Cerebellar nuclear complex (tissue), 1 donor: ENCODE data around the gene USB1.

Source experiments
- DNase-seq, 2 experiments: peaks; one replicate each; lab custom pipeline; 2025; lab: John Stamatoyannopoulos, UW

USB1 gene

DNA sequence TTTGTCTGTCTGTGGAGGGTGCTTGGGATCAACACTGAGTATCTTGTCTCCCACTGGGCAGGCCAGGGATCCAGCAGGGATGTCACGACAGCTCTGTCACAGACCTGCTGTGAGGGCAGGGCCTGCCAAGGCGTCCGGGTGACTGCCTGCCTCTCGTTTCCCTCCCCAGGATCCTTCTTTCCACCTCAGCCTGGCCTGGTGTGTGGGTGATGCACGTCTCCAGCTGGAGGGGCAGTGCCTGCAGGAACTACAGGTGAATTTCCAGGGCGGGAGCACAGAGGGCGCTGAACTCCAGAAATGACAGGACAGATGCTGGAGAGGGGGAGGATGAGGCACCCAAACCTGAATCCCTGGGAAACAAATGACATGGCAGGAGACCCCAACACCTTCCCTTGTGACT lies 17.6 kb downstream of the USB1 start:
- no peak for DNase-seq

DNA sequence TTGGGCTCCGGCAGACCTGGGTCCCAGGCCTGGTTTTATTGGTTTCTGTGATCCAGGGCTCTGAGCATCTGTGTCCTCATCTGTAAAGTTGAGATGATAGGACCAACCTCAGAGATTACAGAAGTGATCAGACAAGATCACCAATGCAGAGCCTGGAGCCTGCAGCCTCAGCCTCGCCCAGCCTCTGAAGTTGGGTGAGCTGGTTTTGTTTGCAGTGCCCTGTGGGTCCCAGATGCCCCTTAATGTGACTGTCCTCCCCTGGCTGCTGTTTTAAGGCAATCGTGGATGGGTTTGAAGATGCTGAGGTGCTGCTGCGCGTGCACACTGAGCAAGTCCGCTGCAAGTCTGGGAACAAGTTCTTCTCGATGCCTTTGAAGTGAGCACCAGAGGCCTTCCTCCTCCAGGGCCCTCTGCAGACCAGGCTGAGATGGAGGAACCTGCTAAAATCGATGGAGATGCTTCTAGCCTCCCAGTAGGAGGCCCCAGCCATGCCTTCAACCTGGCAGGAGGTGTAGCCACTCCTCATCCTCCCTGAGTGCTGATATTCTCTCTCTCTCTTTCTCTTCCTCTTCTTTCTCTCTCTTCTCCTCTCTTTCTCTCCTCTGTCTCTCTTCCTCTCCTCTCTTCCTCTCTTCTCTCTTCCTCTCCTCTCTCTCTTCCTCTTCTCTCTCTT lies 18.8 kb downstream of the USB1 start:
- no peak for DNase-seq

DNA sequence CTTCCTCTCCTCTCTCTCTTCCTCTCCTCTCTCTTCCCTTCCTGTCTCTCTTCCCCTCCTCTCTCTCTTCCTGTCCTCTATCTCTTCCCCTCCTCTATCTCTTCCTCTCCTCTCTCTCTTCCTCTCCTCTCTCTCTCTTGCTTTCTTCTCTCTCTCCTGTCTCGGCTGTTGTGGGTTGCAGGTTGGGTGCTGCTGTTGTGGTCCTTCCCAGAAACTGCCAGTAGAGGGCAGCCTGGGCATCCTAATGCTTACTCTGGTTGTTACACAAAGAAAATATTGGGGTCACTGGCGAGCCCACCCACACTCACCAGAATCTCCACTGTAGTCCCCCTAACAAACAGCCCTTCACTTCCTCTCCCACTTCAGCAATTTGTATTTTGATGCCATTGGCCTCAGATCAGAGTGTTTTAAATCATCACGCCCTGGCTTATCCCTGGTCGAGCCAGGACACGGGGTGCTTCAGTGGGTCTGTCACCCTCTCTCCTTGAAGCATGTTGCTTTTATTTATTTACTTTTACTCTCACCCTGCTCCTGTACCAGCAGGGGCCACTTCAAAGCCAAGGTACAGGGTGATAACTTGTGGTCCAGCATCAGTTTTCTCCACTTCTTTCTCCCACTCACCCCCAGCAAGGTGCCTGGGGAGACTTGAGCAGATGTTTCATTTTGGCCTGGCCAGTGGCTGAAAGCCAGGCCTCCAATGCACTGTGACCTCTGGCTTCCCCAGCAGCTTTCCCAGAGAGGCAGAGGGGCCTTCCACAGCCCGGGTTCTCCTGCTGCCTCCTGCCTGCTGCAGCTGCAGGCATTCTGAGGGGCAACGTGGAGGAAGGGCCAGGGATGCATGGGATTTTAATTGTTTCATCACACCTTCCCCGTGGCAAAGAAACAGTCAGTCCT lies 19.7 kb downstream of the USB1 start:
- DNase-seq: peak in 1 of 2 experiments; percentile 33

DNA sequence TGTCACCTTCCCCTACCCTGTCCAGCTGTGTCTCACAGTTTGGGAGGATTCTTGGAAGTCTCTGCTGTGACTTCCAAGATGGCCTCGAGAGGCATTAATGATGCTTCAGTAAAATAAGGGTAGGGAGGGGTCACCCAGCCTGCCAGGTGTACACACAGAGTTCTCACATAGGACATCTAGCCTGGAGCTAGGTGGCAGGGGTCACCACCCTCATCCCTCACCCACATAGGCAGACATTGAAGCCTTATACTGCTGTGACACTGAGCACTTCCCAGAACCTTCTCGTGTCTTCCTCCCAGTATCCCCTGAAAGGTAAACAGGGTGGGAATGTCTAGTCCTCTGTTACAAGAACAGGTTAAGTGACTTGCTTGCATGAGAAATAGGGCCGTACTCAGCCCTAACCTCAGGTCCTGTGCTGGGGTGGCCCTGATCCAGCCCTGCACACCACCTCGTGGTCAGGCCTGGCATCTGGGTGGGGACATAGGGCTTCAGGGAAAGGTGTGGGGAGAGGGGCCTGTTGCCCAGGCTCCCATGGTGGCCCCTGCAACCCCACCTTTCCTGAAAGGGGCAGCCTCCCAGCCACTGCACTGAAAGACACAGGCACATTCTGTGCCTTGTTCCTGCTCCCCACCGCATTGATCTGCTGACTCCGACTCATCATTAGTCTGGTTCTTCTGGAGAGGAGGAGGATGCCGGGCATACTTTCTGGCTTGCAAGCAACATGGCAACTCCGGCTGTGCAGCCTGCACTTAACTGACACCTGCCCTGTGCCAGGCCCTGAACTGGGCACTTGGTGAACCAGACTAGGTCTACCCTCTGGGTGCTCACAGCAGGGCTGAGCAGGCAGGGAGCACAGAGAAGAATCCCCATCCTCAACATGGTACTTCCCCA lies 20.7 kb downstream of the USB1 start:
- no peak for DNase-seq

DNA sequence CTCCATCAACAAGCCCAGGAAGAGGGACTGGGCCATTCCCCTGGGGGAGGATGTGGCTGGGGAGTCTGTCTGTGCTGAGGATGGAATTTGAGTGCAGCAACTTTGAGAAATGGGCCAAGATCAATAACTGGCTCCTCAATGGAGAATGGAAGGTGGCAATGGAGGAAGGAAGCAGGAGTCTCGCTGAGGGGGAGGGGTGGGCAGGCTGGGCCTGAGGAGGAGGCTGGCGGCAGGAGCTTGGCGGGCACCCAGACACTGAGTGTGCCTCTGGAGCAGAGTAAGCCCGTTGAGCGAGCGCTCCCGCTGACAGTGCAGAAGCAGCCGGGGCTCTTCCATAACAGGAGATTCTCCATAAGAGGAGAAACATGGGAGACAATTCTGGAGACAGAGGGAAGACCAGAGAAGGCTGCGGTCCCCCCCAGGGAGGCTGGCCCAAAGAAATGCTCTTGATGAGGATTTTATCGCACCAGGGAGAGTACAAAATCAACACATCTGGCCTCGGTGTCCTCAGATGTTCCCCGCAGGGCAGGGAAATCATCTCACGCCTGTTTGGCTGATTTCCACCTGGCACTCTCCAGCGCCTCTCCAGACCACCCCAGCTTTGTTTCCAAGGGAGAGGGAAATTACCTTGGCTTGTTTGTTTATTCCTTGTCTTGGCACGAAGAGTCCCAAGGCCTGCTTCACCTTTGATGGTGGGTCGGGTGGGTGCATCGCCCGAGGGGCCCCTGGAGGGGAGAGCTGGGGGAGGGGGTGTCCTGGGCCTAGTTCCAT lies 21.6 kb downstream of the USB1 start:
- DNase-seq: no peak

DNA sequence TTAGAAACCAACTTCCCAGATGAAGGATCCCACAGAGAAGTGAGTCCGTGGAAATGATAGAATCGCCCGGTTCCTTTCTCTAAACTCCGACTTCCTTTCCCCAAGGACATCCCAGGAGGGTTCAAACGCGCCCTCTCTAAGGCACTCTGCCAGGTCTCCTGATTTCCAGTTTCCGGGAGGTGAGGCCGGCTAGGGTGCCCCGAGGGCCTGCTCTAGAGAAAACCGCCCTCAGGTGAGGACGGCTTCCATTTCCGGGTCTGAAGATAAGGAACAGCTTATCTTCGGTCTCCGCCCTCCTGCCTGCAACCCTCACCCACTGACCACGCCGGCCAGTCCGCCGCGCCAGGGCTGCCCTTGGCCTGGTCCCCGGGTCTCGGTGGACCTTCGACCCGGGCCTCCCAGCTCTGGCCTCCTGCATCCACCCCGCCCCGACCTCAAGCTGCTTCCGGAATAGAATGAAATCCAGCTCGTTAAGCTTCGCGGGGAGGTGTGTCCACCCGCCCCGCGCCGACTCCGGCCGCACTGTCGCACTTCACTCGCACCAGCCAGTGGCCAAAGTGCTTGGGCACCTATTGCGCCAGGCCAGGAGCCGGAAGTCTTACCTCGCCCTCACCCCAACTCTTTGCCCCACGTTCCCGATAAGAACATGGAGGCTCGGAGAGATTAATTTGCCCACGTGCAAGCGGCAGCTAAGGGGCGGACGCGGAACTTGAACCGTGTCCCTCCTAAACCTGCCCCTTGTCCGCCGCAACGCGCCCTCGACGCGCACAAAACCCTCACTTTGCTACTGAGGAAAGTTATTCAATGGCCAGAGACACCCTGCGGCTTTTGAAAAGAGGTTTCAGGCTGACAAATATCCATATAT lies 23.5 kb downstream of the USB1 start:
- DNase-seq: no peak

DNA sequence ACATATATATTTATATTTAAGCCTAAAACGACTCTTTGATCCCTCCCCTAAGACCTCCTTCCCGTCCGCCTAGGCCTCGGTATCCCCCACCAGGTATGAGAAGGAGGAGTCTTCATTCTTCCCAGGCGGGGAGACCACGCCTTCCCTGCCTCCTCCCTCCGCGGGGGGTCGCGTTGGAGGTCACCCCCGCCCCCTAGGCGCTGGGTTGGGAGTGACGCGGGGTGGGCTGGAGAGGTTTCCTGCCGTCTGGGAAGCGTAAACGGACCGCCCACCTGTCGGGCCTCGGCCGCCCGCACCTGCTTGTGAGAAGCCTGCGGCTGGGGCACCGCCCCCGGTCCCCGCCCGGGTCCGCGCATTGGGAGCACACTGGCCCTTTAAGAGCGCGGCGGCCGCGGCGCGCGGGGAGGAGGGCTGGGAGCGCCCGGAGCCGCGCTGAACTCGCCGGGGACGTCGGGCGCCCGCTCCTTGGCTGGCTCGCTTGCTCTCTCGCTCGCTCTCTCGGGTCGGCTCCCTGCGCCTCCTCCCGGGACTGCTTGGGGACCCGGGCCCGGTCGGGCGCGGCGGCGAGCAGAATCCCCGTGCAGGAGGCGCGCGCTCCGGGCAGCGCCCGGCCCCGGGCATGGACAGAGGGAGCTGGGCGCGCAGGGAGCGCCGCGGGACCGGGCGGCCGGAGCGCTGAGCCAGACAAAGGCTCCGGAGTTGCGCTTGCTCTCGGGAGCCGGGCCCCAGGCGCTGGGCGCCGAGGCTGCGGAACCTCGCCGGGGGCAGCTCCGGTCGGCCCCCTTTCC lies 24.3 kb downstream of the USB1 start, which contains the start of gene MMP15:
Gene MMP15 (plus strand): TSS at position 404 of the 788 bp plus-strand sequence. CDS start 597 bp downstream, outside the sequence.
- DNase-seq: no peak

DNA sequence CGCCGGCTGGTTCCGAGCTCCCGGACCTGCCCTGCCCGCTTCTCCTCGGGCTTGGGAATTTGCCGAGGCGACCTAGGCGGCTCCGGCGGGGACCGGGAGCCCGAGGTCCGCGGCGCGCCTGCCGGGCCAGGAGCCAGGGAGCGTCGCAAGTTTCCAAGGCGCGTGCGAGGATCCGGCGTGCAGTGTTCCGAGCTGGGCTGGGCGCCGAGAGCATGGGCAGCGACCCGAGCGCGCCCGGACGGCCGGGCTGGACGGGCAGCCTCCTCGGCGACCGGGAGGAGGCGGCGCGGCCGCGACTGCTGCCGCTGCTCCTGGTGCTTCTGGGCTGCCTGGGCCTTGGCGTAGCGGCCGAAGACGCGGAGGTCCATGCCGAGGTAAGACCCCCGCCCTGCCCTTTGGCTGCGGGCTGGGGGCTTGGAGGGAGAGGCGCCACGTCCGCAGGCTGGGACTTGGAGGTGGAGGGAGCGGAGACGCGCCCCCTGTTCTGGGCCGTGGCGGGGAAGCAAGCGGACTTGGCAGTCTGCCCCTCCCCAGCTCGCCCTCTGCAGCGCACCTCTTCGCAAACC lies 25.0 kb downstream of the USB1 start:
- DNase-seq: no peak

DNA sequence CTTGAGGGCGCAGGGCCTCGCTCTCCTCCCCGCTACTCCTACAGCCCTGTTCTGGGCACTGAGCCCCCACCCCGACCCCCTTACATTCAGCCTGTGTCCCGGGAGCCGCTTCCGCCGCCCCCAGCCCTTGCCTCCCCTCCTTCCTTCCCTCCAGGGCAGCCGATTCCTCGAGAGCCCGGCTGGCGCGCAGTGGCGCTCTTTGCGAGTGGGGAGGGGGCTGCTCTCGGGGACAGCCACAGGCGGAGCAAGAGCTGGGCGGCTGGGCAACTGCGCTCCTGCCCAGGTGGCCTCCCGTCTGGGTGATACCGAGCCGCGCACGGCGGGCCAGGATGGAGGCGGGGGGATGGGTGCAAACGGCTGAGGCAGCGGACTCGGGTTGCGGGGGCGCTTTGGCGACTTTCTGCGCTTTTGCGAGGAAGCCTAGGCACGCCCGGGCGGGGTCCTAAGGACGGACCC lies 25.5 kb downstream of the USB1 start:
- no peak for DNase-seq

DNA sequence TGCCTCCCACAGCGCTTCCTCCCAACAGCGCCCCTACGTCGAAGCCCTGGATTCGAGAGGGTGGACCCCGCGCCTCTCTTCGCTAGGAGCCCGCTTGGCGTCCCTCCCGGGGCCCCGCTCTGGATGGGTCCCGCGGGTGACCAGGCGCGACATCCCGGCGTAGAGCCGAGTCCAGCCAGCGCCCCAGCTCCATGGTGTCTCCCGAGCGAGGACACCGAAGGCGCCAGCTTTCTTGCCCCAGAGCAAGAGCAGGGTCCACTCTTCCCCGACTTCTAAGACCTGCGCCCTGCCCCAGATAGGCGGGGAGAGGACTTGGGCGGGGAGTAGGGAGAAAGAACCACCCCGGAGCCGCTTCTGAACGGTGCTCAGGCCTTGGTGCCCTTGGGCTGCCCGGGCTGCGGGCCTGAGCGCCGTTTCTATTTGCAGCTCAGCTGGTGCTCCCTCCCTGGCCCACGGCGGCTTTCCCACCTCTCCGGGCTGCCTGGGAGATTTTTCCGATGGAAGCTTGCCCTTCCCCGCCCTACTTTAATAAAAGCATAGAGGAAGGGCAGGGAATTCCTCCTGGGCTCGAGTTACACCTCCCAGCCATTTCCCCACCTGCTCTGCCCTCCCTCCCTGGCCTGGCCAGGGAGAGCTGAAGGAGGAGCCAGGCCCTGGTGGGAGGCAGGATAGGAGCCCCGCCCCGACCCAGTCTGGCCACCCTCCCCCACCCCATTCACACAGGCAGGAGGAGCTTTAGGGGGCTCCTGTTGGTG lies 26.1 kb downstream of the USB1 start:
- no peak for DNase-seq

DNA sequence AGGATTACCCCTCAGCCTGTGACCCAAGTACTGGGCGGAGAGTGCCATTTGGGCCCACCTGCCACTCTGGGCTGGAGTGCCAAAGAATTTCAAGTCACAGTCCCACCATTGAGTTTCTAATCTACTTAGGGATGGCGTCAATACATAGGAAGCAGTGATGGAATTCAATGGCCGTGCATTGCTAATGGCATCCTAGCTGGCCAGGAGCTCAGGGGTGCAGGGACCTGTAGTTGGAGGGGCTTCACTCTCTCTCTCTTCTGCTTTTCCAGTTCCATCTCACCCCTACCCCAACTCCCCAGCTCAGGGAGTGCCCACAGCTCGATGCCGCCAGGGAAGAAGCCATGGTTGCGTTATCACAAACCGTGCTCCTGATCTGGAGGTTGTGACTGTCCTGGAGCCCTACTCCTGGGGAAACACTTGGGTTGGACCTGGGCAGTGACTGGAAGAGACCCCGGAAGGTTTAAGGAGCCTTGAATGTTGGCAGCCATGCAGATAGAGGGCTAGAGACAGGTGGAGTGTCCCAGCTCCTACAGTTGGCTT lies 26.8 kb downstream of the USB1 start:
- no peak for DNase-seq

DNA sequence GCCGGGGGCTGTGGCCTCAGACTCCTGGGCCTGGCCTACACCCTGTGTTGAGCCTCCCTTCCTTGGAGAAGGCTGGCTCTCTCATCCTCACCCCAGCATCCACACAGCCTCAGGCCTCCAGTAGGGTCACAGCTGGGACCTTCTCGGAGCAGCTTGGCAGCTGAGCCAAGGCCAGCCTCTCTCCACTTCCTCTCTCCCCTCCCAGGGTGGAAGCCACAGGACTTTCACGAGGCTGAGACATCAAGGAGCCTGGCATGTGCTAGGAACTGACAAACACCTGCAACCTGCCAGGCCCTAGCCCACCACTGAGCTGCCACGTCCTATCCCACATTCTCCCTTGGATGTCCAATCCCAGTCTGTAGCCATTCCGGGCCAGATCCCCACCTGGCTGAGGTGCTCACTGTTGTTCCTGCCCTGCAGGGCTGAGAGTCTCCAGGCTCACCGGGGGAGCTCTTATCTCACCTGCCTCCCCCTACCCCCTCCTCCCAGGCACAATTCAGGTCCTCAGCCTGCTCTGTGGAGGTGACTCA lies 27.4 kb downstream of the USB1 start:
- DNase-seq: no peak

DNA sequence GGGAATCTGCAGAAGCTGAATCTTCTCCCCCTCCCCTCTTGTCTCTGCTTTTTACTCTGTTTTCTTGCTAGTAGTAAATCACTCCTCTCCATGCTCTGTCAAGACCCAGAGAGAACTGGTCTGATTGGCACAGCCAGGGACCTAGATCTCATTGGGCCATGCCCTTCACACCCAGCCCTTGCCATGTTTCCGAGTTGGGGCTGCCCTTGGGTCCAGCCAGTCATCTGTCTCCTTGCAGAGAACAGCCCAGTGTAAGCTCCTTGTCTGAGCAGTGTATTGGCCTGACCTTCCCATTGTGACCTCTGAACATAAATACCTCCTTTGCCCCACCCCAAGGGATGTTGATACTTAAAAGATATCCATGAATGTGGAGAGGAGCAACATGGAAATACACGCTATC lies 28.2 kb downstream of the USB1 start:
- no peak for DNase-seq

DNA sequence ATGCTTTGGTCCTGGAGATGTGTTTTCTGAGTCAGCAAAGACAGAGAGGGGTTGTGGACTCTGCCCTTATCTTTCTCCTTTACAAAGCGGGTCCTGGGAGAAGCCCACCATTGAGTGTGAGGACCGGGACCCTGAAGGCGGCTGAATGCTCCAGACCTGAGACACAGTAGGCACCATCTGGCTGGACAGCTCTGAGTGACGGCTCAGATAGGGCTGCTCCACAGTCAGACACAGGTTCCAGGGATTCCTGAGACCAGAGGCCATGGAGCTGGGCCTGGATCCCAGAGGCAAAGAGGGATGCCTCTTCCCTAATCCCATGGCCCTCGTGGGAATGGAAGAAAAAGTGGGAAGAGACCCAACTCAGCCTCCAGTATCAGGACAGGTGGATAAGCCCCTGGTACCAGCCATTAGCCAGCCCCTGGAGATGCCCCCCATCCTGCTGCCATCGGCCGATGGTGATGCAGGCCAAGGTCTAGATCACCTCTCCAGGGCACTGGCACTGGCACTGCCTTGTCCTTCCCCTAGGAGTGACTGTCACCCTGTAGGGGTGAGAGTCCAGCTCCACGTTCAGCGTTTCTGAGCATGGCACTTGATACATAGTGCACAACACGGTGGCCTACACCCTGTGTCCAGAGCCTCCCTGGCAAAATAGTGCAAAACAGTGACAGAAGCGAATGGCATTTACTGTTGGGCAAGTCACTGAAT lies 29.1 kb downstream of the USB1 start:
- DNase-seq: no peak

DNA sequence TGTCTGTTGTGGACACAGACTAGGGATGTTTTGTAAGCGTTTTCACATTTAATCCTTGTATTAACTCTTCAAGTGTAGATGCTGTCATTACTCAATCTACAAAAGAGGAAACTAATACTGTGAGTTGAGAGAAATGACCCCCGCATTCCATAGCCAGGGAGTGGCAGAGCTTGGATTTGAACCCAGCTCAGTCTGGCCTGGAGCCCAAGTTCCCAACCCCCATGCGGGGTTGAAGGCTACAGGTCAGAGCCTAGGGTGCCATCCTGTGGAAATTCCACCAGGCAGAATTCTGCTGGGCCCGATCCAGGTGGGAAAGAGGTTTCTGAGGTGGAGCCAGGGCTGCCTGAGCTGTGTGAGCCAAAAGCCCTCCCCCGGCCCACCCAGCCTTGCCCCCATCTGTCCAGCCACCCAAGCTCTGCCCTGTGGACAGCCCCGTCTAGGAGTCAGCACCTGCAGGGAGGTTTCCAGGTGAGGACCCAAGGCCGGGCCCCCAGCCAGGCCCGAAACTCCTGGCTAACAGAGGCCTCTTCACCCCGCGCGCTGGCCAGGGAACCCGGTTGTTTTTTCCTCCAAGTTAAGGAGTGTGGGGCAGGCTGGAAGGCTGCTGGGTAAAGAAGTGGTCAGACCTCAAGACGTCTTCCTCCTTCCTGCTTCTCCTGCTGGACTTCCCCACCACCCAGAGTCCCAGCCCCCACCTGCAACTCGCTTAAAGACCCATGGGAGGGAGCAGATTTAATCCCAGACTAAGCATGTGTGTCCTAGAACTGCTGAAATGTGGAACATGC lies 30.0 kb downstream of the USB1 start:
- DNase-seq: no peak

DNA sequence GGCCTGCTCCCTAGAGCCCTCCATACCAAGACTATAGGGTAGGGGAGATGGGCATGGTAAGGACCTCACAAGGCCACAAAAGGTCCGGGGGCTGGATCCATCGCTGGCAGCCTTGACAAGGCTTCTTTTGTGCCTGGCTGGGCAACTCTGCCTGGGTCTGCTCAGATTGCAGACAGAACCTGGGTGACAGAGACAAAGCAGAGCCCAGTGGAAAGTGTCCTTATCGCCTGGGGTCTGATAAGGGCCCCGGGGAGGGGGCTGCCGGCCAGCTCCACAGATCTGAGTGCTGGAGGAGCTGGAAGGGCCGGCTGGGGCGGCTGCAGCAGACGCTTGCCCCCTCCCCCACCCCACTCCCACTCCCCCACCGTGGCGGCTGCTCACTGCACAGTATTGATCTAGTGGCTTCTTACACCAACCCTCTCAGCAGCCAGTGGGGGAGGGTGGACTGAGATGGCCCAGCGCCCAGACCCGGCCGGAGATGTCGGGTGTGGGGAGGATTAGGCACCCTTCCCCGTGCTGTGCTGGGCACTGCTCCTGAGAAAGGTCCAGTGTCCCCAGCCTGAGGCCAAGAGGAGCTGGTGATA lies 31.6 kb downstream of the USB1 start:
- DNase-seq: no peak
